Activated naive CD4-positive, alpha-beta T cell treated with Interleukin-2 at 50 U/mL for 16 hours (primary cell): ENCODE results near the gene NEU1.
"Not testable (repeated sequence)": the region's sequence is repeated elsewhere in the genome, so short reads cannot be mapped to it uniquely, and the experiment has no call there.

Experiments
- DNase-seq: peaks from one replicate; pipeline ENCODE4 v3.0.0-alpha.2; 2020

NEU1 gene

GRCh38 chr6:31862344-31863235 is at the start of gene NEU1:
TSS of gene NEU1 (minus strand) at chr6:31862821. CDS start at chr6:31862776, 45 bp downstream.
- DNase-seq: peak; percentile 99

GRCh38 chr6:31911826-31912585 is 49.4 kb upstream of the NEU1 start:
- DNase-seq: no peak

DNA sequence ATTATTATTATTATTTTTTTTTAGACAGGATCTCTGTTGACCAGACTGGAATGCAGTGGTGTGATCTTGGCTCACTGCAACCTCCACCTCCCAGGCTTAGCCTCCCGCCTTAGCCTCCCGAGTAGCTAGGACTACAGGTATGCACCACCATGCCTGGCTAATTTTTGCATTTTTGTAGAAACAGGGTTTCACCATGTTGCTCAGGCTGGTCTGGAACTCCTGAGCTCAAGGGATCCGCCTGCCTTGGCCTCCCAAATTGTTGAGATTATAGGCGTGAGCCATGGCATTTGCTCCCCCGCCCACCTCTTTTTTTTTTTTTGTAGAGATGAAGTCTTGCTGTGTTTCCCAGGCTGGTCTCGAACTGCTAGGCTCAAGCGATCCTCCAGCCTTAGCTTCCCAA is 46.7 kb upstream of the NEU1 start:
- not testable (repeated sequence) for DNase-seq

DNA sequence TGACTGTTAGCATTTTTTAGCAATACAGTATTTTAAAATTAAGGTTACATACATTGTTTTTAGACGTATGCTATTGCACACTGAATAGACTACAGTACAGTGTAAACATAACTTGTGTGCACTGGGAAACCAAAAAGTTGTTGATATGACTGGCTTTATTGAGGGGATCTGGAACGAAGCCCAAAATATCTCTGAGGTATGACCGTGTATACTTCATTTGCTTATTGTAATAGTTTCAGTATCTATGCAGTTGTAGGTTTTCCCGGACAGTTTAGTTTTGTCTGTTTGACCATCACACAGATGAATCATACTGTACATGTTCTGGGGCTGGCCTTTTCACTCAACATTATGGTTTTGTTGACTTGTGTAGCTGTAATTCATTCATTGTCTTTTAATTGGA is 46.2 kb upstream of the NEU1 start:
- no peak for DNase-seq

- not testable (repeated sequence) for DNase-seq
Observed at GRCh38 chr6:31908255-31908654, 45.6 kb upstream of the NEU1 start.

- DNase-seq: no peak
Observed at GRCh38 chr6:31907158-31907813, 44.7 kb upstream of the NEU1 start.

GRCh38 chr6:31906727-31907126 is 44.1 kb upstream of the NEU1 start:
- DNase-seq: not testable (repeated sequence)

DNA sequence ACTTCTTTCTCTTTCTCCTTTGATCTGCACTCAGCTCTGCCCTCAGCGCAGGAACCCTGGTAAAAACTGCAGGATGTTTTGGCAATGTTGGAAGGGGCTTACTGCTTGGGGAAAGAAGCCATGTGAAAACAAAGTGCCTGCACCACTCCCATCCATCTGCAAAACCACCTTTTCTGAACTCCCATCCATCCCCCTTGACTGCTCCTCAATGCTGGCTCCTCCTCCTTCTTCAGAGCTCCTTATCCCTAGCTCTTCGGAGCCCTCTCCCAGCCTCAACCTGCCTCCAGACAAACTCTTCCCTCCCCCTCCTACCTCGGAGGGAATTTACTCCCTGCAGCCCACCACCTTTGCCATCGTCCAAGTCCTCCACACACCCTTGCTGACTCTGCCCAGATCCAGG is 43.5 kb upstream of the NEU1 start:
- DNase-seq: no peak

DNA sequence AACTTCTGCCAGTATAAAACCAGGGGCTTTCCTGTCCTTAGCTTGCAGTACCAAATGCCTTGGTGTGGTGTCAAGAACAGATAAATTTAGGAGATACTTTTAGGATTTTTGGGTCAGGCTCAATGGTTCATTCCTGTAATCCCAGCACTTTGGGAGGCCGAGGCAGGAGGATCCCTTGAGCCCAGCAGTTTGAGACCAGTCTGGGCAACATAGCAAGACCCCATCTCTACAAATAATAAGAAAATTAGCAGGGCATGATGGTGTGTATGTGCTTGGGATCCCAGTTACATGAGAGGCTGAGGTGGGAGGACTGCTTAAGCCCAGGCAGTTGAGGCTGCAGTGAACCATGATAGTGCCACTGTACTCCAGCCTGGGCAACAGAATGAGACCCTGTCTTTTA is 42.4 kb upstream of the NEU1 start:
- no peak for DNase-seq

GRCh38 chr6:31903957-31904356 is 41.3 kb upstream of the NEU1 start:
- DNase-seq: no peak

DNA sequence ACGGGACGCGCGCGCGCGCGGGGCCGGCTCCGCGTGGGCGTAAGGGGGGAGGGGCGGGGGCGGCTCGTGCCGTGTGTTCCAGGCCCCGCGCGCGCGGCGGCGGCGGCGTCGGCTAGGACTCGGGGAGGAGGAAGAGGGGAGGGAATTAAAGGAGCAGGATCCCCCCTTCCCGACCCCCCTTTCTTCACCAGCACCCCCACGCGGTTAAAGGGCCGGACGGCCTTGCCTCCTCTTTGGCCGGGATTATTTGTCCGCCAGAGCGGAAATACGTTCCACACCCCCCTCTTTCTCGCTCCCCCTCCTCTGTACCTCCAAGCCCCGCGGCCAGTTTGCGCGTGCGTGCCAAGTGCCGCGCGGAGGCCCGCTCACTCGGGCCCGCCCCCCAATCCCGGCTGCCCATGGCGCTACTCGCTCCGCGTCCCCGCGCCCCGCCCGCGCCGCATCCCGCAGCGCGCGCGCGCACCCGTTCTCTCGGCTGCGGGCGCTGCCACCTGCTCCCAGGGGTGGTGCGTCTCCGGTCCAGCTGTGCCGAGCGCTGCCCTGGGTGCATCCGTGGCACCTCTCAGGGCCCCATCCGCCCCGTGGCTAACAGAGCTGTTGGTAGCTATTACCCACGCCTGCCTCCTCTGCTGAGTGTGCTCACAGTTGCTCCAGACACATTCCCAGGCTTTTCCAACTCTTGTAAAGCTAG is 39.5 kb upstream of the NEU1 start, which contains the start of gene ZBTB12:
ZBTB12 (minus strand) TSS at position 134 of the 691 bp plus-strand sequence. CDS start 781 bp downstream, outside the sequence.
- DNase-seq: peak; percentile 86

DNA sequence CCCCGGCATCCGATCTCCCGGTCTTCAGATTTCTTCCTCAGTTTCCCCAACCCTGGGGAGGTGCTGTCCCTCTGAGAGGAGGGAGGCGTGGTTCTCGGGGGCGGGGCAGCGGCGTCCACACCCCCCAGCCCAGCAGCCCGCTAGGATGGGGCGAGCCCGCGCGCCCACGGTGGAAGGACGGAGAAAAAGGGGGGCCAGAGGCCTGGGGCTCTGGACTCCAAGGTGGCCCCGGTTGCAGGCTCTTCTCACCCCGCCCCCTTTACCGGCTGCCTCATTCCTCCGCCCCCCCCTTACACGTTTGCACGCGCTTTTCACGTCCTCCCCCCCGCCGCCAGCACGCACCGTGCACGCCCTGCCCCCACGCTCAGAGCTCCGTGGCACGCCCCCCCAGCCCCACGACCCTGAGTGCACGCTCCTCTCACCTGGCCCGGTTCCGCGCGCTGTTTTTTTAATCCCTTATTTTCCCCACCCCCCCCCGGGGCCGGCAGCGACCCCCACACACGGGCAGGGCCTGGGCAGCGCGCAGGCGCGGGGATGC is 38.9 kb upstream of the NEU1 start:
- peak; percentile 71 for DNase-seq

DNA sequence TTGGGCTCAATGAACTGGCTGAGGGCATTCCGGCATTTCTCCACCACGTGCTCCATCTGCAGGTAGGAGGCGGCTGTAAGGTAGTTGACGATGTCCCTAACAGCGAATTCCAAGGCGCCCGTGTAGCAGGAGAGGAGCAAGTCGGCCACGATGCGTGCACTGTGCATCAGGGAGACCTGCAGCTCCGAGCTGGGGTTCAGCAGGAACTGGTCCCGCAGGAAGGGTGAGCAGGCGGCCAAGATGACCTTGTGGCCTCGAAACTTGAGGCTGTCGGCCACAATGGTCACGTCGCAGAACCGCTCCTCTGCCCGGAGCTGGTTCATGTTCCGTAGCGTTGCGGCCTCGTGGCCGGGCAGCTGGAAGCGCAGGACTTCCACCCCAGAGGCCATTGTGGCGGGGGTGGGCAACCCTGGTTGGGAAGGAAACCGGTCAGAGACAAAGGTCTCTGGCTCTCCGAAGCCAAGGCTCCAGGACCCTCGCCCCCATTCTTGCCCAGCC is 38.3 kb upstream of the NEU1 start:
- no peak for DNase-seq

DNA sequence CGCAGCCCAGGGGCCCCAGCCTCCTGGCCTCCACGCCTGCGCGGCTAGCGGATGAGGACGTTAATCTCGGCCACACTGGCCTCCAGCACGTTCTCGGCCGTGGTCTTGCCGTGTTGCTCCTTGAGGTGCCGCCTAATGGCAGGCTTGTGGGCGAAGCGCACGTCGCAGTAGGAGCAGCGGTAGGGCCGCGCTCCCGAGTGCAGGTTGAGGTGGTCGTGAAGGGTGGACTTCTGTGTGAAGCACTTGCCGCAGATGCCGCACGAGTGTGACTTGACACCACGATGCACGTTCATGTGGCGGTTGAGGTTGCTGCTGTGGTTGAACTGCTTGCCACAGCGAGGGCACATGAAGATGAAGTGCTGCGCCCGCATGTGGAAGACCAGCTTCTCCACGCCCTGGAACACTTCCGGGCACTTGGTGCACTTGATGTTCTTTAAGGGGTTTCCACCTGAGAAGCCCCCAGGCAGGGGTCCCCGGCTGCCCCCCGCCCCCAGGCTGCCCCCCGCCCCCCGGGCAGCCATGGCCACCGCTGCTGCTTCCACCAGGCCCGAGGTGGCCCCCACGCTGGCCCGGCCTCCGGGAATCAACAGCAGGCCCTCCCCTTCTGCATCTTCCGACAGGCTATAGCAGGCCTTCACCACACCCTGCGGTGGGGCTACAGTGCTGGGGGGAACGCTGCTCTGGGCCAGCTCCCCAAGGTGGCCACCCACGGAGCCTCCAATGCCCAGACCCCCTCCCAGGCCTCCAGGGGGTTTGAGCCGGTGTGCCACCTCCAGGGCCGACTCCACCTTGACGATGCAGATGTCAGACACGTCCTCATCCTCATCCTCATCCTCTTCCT is 37.5 kb upstream of the NEU1 start:
- no peak for DNase-seq

DNA sequence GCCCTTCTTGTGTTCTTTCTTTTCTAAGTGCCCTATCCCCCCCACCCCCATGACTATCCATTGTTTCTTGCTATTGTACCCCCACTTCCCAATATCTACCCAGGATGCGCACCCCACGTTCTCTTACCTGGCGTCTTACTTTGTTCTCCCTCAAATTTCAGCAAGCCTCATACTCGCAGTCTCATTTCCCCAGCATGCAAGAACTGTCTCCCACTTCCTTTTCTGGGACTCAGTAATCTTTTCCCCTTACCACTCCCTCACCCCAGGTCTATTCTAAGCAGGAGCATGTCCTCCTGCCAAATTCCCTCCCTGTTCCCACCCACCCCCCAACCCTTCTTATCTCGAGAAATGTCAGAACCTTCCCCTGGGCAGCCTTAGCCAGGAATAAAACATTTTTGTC is 36.6 kb upstream of the NEU1 start:
- no peak for DNase-seq

DNA sequence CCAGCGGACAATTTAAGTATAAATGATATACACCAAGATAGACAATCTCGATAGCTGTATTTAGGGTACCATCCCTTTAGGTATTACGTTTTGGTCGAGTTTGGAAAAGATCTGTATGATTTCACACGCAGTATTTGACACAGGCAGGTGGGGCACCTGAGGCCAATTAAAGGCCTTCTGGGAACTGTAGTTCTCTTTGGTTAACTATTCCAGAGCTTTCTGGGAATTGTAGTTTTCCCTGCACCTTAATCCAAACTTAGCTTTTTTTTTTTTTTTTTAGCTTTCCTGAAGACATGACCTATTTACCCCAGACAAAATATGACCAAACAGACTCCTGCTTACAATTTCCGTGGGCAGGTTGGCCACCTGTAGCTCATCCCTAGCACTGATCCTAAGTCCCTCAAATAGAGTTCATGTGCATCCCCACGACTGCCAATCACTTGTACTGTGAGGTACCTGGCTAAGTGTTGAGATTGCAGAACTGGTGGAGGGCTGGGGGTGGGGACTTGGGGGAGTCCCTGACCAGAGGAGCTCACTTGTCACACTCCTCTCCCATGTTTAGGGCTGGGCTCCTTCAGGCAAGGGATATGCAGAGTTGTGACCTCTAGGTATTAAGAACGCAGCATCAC is 35.9 kb upstream of the NEU1 start:
- peak; percentile 21 for DNase-seq

GRCh38 chr6:31897612-31898382 is 35.2 kb upstream of the NEU1 start, which contains the start of gene EHMT2:
TSS of gene EHMT2 (minus strand) at chr6:31897698. CDS start at chr6:31897677, 21 bp downstream.
- DNase-seq: peak; percentile 88

GRCh38 chr6:31896856-31897611 is 34.4 kb upstream of the NEU1 start:
- no peak for DNase-seq

- DNase-seq: no peak
Observed at GRCh38 chr6:31896493-31896855, 33.9 kb upstream of the NEU1 start.
